ENCODE results near the gene GPR160.

Gene GPR160

DNA sequence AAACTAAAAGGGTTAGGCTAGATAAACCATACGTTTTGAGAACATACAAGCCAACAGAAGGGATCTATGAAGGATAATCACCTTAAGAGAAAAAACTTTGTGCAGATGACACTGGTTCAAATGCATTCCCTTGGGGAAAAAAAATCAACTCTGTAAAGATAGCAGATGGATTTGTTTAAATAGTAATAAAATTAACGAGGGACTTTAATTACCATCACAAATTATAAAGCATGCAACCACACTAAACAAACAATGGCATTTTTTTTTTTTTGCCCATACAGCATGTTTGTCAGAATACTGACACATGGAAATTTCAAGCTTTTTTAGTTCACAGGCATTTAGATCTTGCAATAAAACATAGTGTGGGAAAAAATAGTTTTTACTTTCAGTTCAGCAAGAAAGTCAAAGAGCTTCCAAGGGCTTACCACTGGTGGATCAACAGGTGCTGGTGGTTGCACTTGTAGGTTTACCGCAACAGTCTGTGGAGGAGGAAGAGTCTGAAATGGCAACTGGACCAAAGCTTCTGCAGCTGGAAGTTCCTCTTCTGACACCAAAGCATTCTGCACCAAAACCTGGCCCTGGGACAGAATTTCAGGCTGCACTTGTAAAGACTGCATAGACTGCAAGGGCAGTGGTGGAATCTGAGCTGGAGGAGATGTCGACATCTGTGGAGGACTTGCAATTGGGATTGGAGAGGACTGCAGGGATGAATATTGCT, 90.6 kb downstream of the GPR160 start:
- no peak for DNase-seq

DNA sequence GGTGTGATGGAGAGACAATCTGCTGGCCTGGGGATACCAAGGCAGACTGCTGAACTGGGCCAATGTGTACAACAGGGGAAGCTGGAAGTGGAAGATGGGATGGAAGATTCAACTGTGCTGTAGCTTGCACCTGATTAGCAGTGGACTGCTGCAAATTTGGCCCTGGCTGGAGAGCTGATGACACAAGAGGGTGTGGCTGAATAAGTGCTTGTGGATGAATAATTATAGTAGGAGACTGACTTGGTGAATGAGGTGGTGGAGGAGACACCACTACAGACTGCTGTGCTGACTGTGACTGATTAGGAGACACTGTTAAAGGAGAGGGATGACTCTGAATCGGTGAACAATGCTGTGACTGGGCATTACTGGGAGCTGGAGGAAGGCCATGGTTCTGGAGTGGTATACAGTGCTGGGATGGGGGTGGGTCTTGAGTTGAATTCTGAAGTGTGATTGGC, 91.2 kb downstream of the GPR160 start:
- no peak for DNase-seq

DNA sequence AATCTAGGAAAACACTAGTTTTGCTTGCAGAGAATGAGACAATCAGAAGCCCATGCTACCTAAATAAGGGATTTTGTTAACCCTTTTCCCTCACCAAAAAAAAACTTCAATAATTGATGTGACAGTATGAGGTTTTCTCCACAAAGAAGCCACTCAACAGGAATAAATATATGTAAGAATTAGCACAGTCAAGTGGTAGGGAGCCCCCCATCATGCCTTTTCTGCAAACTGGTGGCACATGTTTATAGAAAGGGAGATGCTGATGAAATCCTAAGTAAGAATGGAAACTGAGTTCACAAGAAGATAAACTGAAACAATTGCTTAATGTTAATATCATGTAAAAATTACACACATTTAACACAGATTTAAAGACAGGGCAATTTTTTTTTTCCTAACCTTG, 92.7 kb downstream of the GPR160 start:
- no peak for DNase-seq

DNA sequence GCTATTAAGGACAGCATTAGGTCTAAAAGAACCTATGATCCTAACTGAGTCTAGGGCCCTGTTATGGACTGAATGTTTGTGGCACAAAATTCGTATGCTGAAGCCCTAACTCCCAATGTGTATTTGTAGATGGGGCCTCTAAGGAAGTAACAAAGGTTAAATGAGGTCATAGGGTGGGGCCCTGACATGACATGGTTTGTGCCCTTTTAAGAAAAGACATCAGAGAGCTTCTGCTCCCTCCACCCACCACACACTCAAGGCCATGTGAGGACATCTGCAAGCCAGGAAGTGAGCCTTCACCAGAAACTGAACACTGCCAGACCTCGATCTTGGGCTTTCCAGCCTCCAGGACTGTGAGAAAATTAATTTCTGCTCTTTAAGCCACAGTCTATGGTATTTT, 94.5 kb downstream of the GPR160 start:
- DNase-seq, result no peak
